ENCODE measurements around the gene SNX25.

The SNX25 gene

DNA sequence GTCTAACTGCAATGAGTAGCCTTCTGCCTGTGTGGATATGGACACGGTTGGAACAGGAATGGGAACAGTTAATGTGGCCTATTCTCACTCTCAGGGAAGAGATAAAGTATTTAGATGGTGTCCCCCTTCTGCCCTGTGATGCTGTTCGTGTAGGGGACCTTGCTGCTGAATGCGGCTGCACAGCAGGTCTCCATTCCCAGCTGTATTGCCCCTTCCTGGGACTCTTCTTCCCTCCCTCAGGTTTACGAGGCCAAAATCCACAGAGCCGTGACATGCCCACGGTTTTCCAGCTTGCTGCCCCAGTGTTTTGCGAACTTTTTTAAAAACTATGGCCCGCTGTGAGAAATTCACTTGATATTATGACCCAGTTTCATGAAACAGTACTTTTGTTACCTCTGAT, 50.3 kb downstream of the SNX25 start:
- no peak for DNase-seq (ENCODE audit: low read depth in 1 of 2, low spot score in 1 of 2)

DNA sequence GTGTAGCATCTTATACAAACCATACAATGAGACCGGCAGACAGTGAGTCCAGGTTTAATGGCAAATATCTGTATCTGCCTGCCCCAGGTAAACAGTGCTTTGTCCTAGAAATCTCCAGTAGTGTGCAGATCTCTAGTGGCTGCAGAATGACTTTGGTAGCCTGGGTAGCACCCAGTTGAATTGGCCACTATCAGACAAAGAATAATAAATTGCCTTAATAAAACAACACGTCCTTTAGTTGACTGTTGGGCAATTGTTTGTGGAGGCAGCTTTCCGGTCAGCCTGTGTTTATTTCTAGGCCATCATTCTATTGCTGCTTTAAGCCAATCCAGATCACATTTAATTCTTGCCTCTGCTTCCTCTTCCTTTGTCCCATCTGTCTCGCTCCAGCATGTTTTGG, 52.5 kb downstream of the SNX25 start:
- no peak for DNase-seq (ENCODE audit: low read depth in 1 of 2, low spot score in 1 of 2)

DNA sequence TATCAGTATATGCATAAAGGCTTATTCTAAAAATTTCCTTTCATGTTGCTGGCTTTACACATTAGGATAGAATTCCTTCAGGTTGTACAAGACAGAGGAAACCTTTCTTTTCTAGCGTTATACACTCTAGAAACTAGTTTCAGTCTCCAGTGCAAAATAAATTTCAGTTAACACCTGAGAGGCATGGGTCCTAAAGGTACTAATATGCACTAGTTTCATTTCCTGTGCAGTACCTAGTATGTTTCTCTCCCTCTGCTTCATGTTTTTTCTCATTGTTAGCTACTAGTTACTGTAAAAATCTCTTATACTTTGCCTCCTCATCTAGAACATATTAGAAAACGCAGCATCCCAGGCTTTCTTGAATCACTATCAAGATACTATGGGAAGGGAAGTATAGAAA, 54.0 kb downstream of the SNX25 start:
- DNase-seq (ENCODE audit: low read depth in 1 of 2, low spot score in 1 of 2), result no peak

DNA sequence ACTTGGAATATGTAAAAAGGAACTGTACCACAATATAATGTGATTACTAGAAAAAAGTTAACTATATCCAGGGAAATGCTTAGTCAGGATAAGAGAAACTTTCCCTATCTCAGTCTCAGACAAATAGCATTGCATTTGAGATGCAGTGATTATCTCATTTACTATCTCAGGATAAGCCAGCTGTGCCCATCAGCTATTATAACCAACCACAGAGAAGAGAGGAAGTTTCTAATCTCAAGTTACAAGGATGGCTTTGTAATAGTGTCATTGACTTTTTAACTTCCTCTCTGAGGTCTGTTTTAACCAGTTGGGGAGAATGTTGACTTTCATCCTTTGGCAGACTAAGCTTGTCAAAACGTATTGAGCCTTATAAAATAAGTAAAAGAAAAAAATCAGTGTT, 56.5 kb downstream of the SNX25 start:
- DNase-seq (ENCODE audit: low read depth in 1 of 2, low spot score in 1 of 2), result no peak

DNA sequence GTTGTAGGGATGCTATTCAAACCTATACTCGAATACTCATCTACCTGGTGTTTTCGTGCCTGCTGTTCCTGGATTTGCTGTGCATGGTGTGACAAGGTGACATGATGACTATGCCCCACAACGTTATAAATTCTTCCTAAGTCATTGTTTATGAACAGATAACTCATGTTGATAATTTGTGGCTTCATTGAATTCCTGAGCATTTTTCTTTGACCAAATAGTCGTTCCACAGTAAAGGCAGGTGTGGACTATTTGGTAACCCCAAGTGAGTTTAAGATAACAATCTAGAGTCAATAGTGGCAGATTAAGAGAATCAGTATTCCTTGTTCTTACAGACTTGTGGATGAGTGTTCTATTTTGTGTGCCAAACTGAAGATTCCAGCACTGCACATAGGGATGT, 59.9 kb downstream of the SNX25 start:
- no peak for DNase-seq (ENCODE audit: low read depth in 1 of 2, low spot score in 1 of 2)

GRCh38 chr4:185270037-185270436, 60.6 kb downstream of the SNX25 start:
- no peak for DNase-seq (ENCODE audit: low read depth in 1 of 2, low spot score in 1 of 2)

- DNase-seq (ENCODE audit: low read depth in 1 of 2, low spot score in 1 of 2), result no peak
These were observed 61.5 kb downstream of the SNX25 start for GRCh38 chr4:185270885-185271284.

- DNase-seq (ENCODE audit: low read depth in 1 of 2, low spot score in 1 of 2), result no peak
These were observed 62.8 kb downstream of the SNX25 start for GRCh38 chr4:185272245-185272644.

GRCh38 chr4:185275501-185275900, 66.1 kb downstream of the SNX25 start:
- no peak for DNase-seq (ENCODE audit: low read depth in 1 of 2, low spot score in 1 of 2)

DNA sequence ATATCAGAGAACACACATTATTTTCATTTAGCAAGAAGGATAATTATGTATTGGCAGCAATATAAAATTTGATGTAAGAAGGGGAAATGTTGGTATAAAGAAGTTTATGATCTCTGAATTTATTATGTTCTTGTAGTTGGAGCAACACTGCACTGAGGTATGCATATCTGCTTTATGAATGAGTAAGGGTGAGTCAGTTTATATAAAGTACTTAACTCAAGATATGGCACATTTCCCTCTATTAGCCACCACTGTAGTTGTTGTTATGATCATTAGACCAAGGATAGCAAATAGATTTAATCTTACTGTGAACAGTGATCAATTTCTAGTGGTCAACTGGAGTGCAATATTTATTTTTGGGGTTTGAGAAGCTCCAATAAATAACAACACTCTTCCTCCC, 66.6 kb downstream of the SNX25 start:
- DNase-seq (ENCODE audit: low read depth in 1 of 2, low spot score in 1 of 2), result no peak

- no peak for DNase-seq (ENCODE audit: low read depth in 1 of 2, low spot score in 1 of 2)
These were observed 69.3 kb downstream of the SNX25 start for GRCh38 chr4:185278716-185279115.

DNA sequence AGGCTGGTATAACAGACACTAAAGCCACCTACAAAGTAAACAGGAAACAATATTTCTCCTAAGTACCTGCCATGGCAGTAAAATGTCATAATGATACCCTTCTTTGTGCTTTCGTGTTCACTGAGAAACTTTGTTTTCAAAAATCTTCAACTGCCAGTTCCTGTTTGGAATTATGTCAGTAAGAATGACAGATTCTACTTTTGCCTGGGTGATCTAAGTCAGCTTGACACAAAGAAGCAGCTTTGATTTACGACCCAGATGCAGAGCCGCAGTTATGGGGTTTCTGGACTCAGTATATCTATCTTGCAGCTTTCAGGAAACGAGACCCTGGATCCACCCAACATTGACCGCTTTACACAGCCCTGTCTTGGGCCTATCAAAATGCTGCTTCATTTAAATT, 71.2 kb downstream of the SNX25 start:
- DNase-seq (ENCODE audit: low read depth in 1 of 2, low spot score in 1 of 2), result no peak

DNA sequence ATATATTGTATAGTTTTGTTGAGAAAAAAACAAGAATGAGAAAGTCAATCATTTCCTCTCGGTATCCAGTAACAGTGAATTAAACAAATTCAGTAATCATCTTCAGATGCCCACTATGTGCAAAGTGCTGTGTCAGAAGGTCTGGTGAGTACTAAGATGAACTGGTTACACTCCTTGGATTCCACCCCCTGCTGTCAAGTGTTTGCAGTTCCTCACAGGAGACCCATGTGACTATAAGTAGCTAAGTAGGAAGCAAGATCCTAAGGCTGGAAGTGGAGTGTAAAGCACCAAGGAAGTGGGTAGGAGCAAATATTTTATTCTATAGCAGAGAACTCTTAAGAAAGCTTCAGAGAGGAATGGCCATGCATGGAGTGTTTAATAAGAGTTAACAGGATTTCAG, 73.6 kb downstream of the SNX25 start:
- no peak for DNase-seq (ENCODE audit: low read depth in 1 of 2, low spot score in 1 of 2)

DNA sequence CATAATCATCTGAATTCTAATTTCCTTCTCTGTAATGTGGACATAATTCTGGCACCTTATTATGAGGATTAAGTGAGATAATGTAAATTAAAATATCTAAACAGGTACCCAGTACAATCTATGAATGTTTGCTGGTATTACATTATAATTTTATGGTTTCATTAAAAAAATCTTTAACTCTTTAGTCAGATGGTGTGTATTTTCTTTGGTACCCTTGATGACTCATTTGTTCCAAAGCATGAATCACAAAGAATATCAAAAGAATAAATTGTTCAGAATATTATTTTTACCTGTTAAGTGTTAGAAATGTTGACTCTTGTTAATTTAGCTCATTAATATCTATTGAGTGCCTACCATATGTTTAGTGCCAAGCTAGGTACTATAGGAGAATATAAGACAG, 74.3 kb downstream of the SNX25 start:
- DNase-seq (ENCODE audit: low read depth in 1 of 2, low spot score in 1 of 2), result no peak

GRCh38 chr4:185285632-185286393, 76.4 kb downstream of the SNX25 start:
- DNase-seq (ENCODE audit: low read depth in 1 of 2, low spot score in 1 of 2), result no peak

- DNase-seq (ENCODE audit: low read depth in 1 of 2, low spot score in 1 of 2), result no peak
These were observed 77.2 kb downstream of the SNX25 start for GRCh38 chr4:185286571-185286970.

- no peak for DNase-seq (ENCODE audit: low read depth in 1 of 2, low spot score in 1 of 2)
These were observed 77.6 kb downstream of the SNX25 start for GRCh38 chr4:185287031-185287430.

- no peak for DNase-seq (ENCODE audit: low read depth in 1 of 2, low spot score in 1 of 2)
These were observed 80.7 kb downstream of the SNX25 start for GRCh38 chr4:185290018-185290607.

DNA sequence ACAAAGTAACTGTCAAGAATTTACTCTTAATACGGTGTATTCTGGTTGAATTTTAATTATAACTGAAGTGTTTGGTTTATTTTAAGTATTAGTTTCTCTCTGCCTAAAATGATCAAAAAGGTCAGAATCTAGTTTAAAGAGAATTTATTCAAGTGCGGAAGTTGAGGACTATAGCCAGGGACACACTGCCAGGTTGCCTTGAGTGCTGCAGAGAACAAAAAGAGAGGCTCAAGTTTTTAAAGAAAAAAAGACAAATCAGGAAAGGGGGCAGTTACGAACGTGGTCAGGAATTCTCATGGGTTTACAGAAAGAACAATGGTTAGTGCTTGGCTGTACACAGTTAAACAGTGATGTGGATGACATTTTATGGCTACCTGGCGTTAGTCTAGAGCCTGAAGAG, 81.3 kb downstream of the SNX25 start:
- no peak for DNase-seq (ENCODE audit: low read depth in 1 of 2, low spot score in 1 of 2)

- DNase-seq (ENCODE audit: low read depth in 1 of 2, low spot score in 1 of 2), result no peak
These were observed 83.8 kb downstream of the SNX25 start for GRCh38 chr4:185293202-185293601.

- no peak for DNase-seq (ENCODE audit: low read depth in 1 of 2, low spot score in 1 of 2)
These were observed 87.5 kb downstream of the SNX25 start for GRCh38 chr4:185296665-185297460.

DNA sequence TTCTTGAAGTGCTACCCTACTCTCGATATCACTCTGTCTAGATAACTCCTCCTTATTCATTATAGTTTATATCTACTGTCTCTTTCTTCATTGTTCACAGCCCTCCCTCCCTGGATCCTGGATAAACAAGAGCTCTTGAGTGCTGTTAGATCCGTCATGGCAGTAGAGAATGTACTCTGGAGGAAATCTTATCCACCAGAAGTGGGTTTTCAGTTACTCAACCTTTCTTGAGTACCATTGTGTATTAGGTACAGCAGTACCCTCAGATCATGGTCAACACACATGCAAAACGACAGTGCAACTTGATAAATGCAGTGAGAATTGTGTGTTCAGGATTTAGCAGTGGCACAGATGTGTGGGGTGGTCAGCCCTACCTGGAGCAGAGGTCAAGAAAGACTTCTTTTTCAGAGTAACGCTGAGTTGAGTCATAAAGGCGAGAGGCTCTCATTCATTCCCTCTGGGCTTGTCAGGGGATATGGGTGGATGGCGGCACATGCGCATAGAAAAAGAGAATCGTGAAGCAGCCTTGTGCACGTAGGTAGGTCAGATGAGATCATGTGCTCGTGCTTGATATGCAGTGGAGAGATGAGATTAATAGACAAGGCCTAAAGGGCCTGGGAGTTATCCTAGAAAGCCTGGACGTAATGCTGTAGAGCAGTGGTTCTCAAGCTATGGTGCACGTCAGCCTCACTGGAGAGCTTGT, 89.5 kb downstream of the SNX25 start:
- DNase-seq (ENCODE audit: low read depth in 1 of 2, low spot score in 1 of 2), result no peak

Data from activated CD4-positive, alpha-beta T cell treated with anti-CD3 and anti-CD28 coated beads, Interleukin-2, amount 50 U/mL, for 24 hours (primary cell).